GOT3 (cell line): Measurements from ENCODE around the gene CCNL2.
"Not testable (repeated sequence)": the region's sequence is repeated elsewhere in the genome, so short reads cannot be mapped to it uniquely, and the experiment has no call there.

Experiments used
- DNase-seq: peaks from one replicate; lab custom pipeline; 2025; ENCODE audit warnings: mixed read lengths; lab: John Stamatoyannopoulos, UW

Gene CCNL2

GRCh38 chr1:1419813-1420653 lies 20.9 kb upstream of the CCNL2 start:
- no peak for DNase-seq

DNA sequence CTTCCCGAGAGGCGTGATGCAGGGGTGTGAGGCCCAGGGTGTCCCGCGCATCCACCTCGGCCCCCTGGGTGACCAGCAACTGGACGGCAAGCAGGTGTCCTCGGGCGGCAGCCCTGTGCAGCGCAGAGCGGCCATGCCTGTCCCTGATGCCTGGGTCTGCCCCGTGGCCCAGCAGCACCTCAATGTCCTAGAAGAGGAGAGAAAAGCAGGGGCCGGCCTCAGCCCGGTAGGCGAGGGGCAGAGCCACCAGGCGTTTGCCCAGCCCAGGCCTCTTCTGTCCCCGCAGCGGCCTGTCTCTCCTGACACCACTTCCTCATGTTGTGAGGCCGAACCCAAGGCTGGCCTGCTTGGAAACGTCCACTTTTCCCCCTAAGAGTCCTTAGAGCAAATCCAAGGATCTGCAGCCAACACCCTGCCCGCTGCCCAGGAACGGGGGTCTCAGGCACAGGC lies 20.3 kb upstream of the CCNL2 start:
- DNase-seq: no peak

- DNase-seq: no peak
Measured at GRCh38 chr1:1418464-1419362, 19.6 kb upstream of the CCNL2 start.

DNA sequence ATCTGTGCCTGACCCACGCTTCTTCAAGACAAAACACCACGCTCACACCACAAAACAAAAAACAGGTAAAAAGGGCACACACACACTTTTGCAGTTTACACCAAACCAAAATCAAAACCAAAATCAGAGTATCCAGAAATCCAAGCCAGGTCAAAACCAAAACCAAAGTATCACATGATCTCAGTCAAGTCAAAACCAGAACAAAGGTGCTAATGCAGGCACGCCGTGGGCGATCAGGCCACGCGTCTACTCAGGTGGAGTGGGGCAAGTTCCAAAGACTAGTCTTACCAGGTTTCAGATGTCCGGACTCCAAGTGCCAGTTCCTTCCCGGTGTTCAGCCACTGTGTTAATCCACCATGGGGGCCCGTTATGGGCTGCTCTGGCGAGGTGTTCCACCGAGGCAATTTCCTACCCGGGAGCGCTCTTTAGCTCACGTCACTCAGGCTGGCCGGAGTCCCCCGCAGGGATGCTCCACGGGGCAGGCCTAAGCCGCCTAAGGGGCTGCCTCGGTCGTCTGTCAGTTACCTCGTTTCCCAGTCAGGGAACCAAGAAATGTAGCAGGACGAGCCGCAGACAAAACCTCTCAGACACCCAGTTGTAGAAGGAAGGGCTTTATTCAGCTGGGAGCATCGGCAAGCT lies 18.8 kb upstream of the CCNL2 start:
- not testable (repeated sequence) for DNase-seq

DNA sequence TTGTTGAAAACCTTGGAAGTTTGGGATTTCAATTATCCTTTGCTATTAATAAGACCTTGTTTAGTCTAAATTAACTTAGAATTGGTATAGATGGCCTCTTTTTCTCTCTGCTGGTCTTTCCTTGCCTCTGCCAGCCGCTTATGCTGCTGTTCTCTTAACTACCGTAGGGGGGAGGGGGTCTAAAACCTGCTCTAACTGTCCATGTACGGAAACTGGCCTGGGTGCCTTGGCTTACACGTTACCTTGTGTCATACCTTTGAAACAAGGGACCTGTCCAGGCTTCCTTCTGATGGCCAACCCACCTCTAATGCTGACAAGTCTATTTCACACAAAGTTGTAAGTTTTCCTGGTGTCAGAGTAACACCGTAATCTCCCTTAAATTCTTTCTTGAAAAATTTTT lies 18.3 kb upstream of the CCNL2 start:
- DNase-seq: not testable (repeated sequence)

DNA sequence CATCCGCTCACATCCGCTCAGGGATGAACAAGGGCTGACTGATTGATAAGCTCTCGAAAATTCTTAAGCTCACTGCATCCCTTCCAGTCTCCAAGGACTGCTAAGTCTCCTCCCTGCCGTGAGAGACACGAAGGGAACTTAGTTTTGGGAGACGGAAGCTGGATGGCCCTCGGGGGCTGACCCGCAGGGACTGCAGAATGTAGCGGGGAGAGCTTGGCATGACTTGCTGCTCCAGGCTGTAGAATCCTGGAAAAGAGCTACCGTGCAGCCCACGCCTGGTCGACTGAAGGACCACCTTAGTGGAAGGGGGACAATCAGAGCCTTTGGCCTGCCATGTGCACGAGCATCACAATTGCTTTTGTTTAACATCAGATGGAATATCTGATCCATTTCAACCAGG lies 16.6 kb upstream of the CCNL2 start:
- DNase-seq: no peak

- not testable (repeated sequence) for DNase-seq
Measured at GRCh38 chr1:1412311-1412902, 13.3 kb upstream of the CCNL2 start.

DNA sequence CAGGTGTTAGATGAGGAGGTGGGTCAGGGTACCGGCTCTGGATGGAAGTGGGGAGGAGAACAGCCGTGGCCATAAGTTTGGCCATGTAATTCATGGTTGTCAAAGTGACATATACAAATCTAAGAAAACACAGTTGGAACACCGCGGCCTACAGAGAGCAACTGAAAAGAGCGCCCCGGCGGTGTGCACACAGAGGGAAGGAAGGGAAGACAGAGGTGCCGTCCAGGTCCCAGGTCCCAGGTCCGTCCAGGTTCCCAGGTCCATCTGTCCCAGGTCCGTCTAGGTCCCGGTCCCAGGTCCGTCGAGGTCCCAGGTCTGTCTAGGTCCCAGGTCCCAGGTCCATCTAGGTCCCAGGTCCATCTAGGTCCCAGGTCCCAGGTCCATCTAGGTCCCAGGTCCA lies 12.5 kb upstream of the CCNL2 start:
- no peak for DNase-seq

- not testable (repeated sequence) for DNase-seq
Measured at GRCh38 chr1:1410238-1410637, 11.1 kb upstream of the CCNL2 start.

- no peak for DNase-seq
Measured at GRCh38 chr1:1407636-1408318, 8.6 kb upstream of the CCNL2 start.

DNA sequence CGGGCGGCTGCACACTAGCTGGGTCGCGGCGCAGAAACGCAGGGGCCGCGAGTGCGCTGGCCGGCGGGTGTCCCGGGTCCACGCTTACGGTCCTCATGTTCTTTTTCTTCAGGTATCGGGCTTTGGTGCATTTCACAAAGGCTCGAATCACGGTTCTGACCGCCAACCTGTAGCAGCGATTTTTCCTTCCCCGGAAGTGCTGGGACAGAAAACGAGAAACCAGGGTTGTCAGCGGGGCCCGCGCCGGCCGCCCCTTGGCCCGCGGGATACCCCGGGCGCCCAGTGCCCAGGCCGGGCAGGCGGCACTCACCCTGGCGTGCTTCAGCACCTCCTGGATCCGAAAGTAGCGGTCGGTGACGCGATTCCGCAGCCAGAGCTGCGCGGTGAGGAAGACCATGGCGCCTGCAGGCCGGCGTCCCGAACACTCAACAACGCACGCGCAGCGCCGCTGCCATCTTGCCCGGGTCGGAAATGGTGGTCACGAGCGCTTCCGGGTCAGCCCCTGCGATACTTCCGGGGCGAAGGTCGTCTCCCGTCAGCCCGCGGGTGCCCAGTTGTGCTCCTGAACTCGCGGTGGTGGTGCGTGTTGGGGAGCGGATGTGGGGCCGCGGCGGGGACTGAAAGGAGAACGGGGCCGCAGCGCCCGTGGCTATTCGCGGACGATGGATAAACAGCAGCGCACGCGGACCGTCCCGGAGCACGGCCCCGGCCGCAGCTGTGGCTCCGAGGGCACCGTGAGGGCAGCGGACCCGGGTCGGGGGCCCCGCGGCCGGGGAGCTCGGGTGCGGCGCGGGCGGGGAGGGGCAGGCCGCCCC lies 7.9 kb upstream of the CCNL2 start, which contains the start of gene MRPL20:
Gene MRPL20, minus strand, starts transcription at position 473 of the 815 bp plus-strand sequence. Its CDS starts 76 bp downstream, at position 397.
- peak; percentile 78 for DNase-seq

DNA sequence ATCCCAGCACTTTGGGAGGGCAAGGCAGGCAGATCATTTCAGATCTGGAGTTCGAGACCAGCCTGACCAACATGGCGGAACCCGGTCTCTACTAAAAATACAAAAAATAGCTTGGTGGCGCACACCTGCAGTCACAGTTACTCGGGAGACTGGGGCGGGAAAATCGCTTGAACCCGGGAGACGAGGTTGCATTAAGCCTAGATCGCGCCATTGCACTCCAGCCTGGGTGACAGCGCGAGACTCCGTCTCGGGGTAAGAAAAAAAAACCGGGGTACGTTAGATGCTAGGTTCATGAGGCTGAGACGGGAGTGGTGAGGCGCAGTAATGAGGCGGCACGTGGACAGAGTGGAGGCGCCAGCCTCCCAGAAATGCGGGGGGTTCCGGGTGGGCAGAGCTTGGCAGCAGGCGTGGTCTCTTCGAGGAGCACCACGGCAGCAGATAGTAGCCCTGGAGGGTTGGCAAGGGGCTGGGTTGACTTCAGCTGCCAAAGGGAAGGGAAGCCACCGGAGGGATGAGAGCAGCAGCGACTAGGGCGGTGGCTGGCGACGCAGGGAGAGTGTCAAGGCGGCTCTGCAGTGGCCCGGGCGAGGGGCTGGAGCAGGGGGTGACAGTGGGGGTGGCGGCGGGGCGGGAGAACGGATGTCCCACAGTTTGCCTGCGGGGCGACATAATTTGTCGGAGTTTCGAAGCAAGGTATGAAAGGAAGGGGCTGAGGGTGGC lies 7.1 kb upstream of the CCNL2 start:
- DNase-seq: no peak

- DNase-seq: no peak
Measured at GRCh38 chr1:1403653-1404052, 4.5 kb upstream of the CCNL2 start.

GRCh38 chr1:1402901-1403392 lies 3.8 kb upstream of the CCNL2 start:
- not testable (repeated sequence) for DNase-seq

GRCh38 chr1:1402072-1402900 lies 3.2 kb upstream of the CCNL2 start:
- no peak for DNase-seq

DNA sequence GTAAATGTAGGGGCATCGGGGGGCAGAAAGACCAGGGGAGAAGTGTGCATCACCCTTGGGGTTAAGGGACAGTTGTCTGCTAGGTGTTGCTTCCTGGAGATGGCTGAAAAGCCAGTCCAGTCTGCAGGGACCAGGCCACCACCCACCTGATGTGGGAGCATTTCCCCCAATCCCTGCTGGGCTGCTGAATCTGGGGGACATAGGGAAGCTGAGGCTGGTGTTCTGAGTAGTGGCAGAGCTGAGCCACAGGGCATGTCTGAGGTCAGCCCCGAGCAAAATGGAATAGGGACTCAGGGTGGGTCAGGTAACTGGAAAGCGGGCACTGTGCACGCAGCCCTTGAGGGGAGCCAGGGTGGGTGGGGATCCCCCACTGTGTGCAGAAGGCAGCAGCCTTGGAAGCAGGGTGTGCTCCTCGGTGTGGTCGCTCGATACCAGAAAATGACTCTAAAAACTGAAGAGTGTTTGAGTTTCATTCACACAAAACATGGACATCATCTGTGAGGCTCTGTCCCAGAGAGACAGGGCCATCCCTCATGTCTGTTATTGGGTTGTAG lies 2.4 kb upstream of the CCNL2 start:
- DNase-seq: no peak

GRCh38 chr1:1400576-1401456 lies 1.7 kb upstream of the CCNL2 start:
- no peak for DNase-seq
